ENCODE measurements around the gene DNAJA3. TPM values are rescaled to one million over a fixed set of nuclear protein-coding genes. Genes with fewer than 3 reads are reported as not detected.

The DNAJA3 gene
- total RNA-seq, 1 donor from 2014 or later = 31.1 TPM

DNA sequence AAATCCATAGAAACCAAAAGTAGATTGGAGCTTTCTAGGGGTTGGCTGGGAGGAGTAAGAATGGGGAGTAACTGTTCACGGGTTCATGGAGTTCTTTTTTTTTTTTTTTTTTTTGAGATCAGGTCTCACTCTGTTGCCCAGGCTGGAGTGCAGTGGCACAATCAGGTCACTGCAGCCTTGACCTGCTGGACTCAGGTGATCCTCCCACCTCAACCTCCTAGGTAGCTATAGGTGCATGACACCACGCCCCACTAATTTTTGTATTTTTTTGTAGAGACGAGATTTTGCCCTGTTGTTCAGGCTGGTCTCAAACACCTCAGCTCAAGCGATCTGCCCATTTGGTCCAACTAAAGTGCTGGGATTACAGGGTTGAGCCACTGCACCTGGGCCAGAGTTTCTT is 47.2 kb downstream of the DNAJA3 start:
- TF ChIP-seq, protein P1, sequence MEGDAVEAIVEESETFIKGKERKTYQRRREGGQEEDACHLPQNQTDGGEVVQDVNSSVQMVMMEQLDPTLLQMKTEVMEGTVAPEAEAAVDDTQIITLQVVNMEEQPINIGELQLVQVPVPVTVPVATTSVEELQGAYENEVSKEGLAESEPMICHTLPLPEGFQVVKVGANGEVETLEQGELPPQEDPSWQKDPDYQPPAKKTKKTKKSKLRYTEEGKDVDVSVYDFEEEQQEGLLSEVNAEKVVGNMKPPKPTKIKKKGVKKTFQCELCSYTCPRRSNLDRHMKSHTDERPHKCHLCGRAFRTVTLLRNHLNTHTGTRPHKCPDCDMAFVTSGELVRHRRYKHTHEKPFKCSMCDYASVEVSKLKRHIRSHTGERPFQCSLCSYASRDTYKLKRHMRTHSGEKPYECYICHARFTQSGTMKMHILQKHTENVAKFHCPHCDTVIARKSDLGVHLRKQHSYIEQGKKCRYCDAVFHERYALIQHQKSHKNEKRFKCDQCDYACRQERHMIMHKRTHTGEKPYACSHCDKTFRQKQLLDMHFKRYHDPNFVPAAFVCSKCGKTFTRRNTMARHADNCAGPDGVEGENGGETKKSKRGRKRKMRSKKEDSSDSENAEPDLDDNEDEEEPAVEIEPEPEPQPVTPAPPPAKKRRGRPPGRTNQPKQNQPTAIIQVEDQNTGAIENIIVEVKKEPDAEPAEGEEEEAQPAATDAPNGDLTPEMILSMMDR (IDR thresholded peaks at IDR 0.05) = no peak
- H3K9me3 Mint-ChIP-seq (ENCODE audit: unreplicated experiment) = peaks cover 3% of the 10 kb centered on the region
- no peaks in the 10 kb centered on the region for H3K27me3 Mint-ChIP-seq (ENCODE audit: unreplicated experiment)
- H3K4me3 Mint-ChIP-seq (ENCODE audit: unreplicated experiment) = peak overlapping the region; percentile 44
- no peak for DNase-seq (ENCODE audit: extremely low spot score, unreplicated experiment)
- peaks cover 25% of the 10 kb centered on the region for H3K4me1 Mint-ChIP-seq (ENCODE audit: unreplicated experiment)
- H3K36me3 Mint-ChIP-seq (ENCODE audit: unreplicated experiment) = peaks cover 9% of the 10 kb centered on the region
- no peak overlapping the region for H3K27ac Mint-ChIP-seq (ENCODE audit: unreplicated experiment)

DNA sequence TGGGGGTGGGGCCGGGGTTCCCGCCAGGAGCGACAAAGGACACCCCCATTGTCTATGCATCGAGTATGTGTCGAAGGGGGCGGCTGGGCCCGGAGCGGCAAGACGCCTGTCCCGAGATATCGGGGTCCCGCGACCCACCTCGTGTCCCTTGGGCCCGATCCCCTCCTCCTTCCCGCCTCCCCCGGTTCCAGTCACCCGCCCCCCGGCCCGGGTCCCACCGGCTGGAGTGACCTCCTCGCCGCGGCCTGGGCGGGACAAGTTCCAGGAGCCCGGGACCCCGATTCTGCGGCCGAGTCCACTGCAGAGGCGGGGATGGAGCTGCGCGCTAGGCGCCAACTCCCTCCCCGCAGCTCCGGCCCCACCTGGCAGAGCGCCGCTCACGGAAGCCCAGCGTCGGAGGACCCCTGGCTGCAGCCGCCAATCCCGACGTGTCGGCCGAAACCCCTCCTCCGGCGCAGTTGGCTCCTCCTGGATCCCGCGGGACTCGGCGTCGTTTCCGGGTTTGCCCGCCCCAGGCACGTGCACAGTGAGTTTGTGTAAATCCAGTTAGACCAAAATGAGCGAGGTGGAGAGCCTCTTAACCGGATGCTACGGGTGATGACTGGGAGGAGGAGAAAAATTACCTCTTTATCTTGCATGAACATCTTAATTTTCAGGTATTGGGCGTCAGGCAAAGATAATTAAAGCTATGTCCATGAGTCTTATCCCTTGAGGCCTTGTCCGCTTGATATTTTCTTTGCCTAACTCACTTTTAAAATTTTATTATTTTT is 48.7 kb downstream of the DNAJA3 start, which contains the start of gene NMRAL1:
NMRAL1 (minus strand) TSS at position 434 of the 770 bp plus-strand sequence. CDS start 493 bp downstream, outside the sequence.
- Mint-ChIP-seq H3K9me3 (ENCODE audit: unreplicated experiment) (peaks cover 3% of the 10 kb centered on the region), H3K36me3 (ENCODE audit: unreplicated experiment) (peaks cover 4% of the 10 kb centered on the region), H3K27me3 (ENCODE audit: unreplicated experiment) (no peaks in the 10 kb centered on the region), H3K27ac (ENCODE audit: unreplicated experiment) (peak within 1 kb of the TSS; percentile 94), H3K4me3 (ENCODE audit: unreplicated experiment) (peak within 1 kb of the TSS; percentile 81), H3K4me1 (ENCODE audit: unreplicated experiment) (peaks cover 29% of the 10 kb centered on the region)
- DNase-seq (ENCODE audit: extremely low spot score, unreplicated experiment) = peak; percentile 97
- TF ChIP-seq, protein P1 (IDR thresholded peaks at IDR 0.05) = no peak

DNA sequence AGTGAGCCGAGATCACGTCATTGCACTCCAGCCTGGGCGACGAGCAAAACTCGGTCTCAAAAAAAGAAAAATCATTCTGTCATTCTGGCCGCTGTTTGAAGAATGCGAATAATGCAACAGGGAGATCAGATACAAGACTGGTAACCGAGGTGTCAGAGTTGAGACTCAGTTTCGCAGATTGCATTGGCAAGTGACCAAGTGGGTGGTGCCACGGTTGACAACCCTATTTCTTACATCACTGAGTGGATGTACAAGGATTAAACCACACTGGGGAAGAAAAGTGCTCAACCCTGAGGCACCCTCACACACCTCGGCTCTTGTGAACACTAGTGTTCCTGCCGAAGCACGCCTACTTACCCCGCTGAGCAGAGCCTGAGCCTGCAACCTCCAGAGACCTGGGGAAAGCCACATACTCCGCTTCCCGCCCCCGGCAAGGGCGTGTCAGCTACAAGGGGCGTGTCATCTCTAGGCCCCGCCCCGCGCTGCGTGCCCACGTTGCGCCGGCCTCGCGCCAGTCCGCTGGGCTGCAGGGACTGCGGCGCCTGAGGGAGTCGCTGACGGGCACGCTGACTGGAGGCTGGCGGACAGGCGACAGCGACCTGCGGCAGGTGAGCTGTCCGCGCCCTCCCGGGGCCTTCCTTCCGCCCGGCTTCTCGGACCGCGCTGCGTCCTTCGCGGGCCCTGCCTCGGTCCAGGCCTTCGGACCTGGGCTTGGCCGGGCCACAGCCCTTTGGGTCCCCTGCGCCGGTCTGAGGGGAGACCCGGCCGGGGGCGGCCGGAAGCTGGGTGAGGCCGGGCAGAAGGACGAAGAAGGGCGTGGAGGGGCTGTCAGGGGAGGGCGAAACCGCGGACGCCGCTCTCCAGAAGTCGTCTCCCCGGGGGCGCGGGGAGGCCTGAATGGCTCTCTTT is 50.5 kb downstream of the DNAJA3 start, which contains the start of gene HMOX2:
HMOX2 (plus strand) TSS at position 519 of the 909 bp plus-strand sequence. CDS start 29,127 bp downstream, outside the sequence.
- DNase-seq (ENCODE audit: extremely low spot score, unreplicated experiment) = peak; percentile 97
- peaks cover 29% of the 10 kb centered on the region for H3K4me1 Mint-ChIP-seq (ENCODE audit: unreplicated experiment)
- H3K9me3 Mint-ChIP-seq (ENCODE audit: unreplicated experiment) = peaks cover 3% of the 10 kb centered on the region
- H3K27me3 Mint-ChIP-seq (ENCODE audit: unreplicated experiment) = no peaks in the 10 kb centered on the region
- TF ChIP-seq, protein P1 (IDR thresholded peaks at IDR 0.05) = peak; percentile 51
- H3K36me3 Mint-ChIP-seq (ENCODE audit: unreplicated experiment) = peaks cover 2% of the 10 kb centered on the region
- peak within 1 kb of the TSS; percentile 78 for H3K27ac Mint-ChIP-seq (ENCODE audit: unreplicated experiment)
- peak within 1 kb of the TSS; percentile 81 for H3K4me3 Mint-ChIP-seq (ENCODE audit: unreplicated experiment)

DNA sequence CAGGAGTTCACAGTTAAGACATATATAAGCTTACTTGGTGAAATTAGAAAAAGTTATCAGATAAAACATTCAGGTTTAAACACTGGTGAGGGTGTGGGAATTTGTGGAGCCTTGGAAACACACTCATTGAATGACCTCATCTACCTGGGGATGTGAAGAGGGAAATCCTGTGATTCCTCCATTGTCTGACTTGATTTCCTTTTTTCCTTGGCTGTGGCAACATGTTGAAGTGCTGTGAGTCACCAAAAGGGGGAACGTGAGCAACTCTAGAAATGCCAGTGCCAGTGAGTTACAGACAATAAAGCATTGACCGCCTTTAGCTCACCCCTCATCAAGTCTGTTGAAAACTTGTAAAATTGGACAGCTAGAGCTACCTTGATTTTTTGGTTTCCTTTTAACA is 52.3 kb downstream of the DNAJA3 start:
- H3K36me3 Mint-ChIP-seq (ENCODE audit: unreplicated experiment) = peaks cover 3% of the 10 kb centered on the region
- H3K27me3 Mint-ChIP-seq (ENCODE audit: unreplicated experiment) = no peaks in the 10 kb centered on the region
- DNase-seq (ENCODE audit: extremely low spot score, unreplicated experiment) = no peak
- peak overlapping the region; percentile 31 for H3K27ac Mint-ChIP-seq (ENCODE audit: unreplicated experiment)
- H3K4me3 Mint-ChIP-seq (ENCODE audit: unreplicated experiment) = peak overlapping the region; percentile 81
- TF ChIP-seq, protein P1 (IDR thresholded peaks at IDR 0.05) = peak; percentile 33
- peaks cover 3% of the 10 kb centered on the region for H3K9me3 Mint-ChIP-seq (ENCODE audit: unreplicated experiment)
- H3K4me1 Mint-ChIP-seq (ENCODE audit: unreplicated experiment) = peaks cover 43% of the 10 kb centered on the region
